NCI-H526 (cell line): ENCODE results near the gene CD80.

Experiments used
- DNase-seq, 2 experiments: peaks; one replicate each; lab custom pipeline; 2025; lab: John Stamatoyannopoulos, UW

Gene CD80

GRCh38 chr3:119547227-119547626, 12.2 kb downstream of the CD80 start:
- no peak for DNase-seq

- no peak for DNase-seq
These were observed 16.3 kb downstream of the CD80 start for GRCh38 chr3:119543147-119543546.

GRCh38 chr3:119542168-119542767, 17.1 kb downstream of the CD80 start:
- no peak for DNase-seq

GRCh38 chr3:119541547-119541946, 17.9 kb downstream of the CD80 start:
- no peak for DNase-seq

- no peak for DNase-seq
These were observed 20.6 kb downstream of the CD80 start for GRCh38 chr3:119538772-119539171.

- peak; percentile 50 to 64 for DNase-seq
These were observed 22.7 kb downstream of the CD80 start for GRCh38 chr3:119536757-119537156.

- DNase-seq = no peak
These were observed 25.1 kb downstream of the CD80 start for GRCh38 chr3:119534296-119534695.

- DNase-seq = no peak
These were observed 28.3 kb downstream of the CD80 start for GRCh38 chr3:119531151-119531550.

- DNase-seq = no peak
These were observed 29.0 kb downstream of the CD80 start for GRCh38 chr3:119530456-119530855.

- DNase-seq = no peak
These were observed 29.5 kb downstream of the CD80 start for GRCh38 chr3:119529883-119530282.

- no peak for DNase-seq
These were observed 31.7 kb downstream of the CD80 start for GRCh38 chr3:119527714-119528113.

- no peak for DNase-seq
These were observed 34.3 kb downstream of the CD80 start for GRCh38 chr3:119524931-119525662.

- DNase-seq = no peak
These were observed 41.4 kb downstream of the CD80 start for GRCh38 chr3:119518026-119518425.

- DNase-seq = no peak
These were observed 42.3 kb downstream of the CD80 start for GRCh38 chr3:119517112-119517511.

- DNase-seq = no peak
These were observed 44.8 kb downstream of the CD80 start for GRCh38 chr3:119514637-119515036.

GRCh38 chr3:119510690-119511089, 48.7 kb downstream of the CD80 start:
- no peak for DNase-seq

GRCh38 chr3:119508172-119508845, 51.1 kb downstream of the CD80 start:
- no peak for DNase-seq

GRCh38 chr3:119507404-119507803, 52.0 kb downstream of the CD80 start:
- no peak for DNase-seq

- DNase-seq = no peak
These were observed 52.8 kb downstream of the CD80 start for GRCh38 chr3:119506631-119507030.

- DNase-seq = no peak
These were observed 58.5 kb downstream of the CD80 start for GRCh38 chr3:119500901-119501300.

- no peak for DNase-seq
These were observed 59.1 kb downstream of the CD80 start for GRCh38 chr3:119500265-119500664.

- peak; percentile 87 to 96 for DNase-seq
These were observed 61.0 kb downstream of the CD80 start, which contains the start of gene TIMMDC1 for GRCh38 chr3:119498186-119499011. TSS of gene TIMMDC1 (plus strand) at chr3:119498547. CDS start at chr3:119498734, 187 bp downstream.
